Globus pallidus (tissue), 1 donor: ENCODE results near the gene CTF1.
"Not testable (repeated sequence)": the region's sequence is repeated elsewhere in the genome, so short reads cannot be mapped to it uniquely, and the experiment has no call there.

Experiments used
- DNase-seq: peaks from one replicate; pipeline ENCODE4 v3.0.0-alpha.2; 2015; ENCODE audit warnings: low spot score

Gene CTF1

DNA sequence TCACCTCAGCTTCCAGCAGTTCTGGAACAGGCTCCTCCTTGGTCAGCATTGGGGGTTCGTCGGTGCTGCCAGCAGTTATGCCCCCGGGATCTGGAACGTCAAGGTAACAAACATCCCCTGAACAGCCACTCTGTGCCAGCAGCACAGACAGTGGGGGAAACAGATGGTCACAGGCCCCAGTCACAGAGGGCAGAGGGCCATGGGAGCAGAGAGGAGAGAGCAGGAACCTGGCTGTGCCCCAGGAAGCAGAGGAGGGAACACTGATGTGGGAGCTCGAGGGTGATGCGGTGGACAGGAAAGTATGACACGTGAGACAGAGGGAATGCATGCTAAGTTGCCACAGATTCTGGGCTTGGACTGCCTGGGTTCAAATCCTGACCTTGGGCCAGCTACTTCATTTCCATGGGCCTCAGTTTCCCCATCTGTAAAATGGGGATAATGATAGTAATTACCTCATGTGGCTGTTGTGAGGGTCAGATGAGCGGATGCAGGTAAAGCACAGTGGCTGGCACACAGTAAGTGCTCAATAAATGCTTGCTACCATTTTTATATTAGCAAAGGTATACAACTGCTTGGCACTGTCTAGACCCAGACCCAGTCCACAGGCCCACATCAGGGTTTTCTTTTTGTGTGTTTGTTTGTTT lies 7.4 kb upstream of the CTF1 start:
- DNase-seq, result no peak

DNA sequence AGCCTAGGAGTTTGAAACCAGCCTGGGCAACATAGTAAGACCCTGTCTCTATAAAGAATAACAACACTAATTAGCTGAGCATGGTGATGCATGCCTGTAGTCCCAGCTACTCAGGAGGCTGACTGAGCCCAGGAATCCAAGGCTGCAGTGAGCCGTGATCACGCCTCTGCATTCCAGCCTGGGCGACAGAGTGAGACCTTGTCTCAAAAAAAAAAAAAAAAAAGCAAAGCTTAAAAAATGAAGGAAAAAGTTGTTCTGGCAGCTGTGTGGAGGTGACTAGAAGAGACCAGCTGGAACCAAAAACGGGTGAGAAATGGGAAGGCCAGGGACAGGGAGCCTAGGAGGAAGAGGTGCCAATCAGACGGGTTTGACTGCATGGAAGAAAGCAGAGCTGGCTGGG lies 6.7 kb upstream of the CTF1 start:
- DNase-seq, result no peak

DNA sequence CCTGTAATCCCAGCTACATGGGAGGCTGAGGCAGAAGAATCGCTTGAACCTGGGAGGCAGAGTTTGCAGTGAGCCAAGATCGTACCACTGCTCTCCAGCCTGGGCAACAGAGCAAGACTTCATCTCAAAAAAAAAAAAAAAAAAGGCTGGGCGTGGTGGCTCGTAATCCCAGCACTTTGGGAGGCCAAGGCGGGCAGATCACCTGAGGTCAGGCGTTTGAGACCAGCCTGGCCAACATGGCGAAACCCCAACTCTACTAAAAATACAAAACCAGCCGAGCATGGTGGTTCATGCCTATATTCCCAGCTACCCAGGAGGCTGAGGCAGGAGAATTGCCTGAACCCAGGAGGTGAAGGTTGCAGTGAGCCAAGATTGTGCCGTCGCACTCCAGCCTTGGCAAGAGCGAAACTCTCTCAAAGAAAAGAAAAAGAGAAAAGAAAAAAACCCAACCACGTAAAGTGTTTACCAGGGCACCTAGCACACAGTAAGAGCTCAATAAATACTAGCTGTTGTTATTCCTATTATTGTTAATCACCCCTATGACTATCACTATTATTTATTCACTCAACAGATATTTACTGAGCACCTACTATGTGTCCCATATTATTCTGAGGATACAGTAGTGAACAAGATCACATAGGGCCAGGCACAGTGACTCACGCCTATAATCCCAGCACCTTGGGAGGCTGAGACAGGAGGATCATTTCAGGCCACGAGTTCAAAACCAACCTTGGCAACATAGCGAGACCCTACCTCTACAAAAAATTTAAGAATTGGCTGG lies 5.2 kb upstream of the CTF1 start:
- not testable (repeated sequence) for DNase-seq

DNA sequence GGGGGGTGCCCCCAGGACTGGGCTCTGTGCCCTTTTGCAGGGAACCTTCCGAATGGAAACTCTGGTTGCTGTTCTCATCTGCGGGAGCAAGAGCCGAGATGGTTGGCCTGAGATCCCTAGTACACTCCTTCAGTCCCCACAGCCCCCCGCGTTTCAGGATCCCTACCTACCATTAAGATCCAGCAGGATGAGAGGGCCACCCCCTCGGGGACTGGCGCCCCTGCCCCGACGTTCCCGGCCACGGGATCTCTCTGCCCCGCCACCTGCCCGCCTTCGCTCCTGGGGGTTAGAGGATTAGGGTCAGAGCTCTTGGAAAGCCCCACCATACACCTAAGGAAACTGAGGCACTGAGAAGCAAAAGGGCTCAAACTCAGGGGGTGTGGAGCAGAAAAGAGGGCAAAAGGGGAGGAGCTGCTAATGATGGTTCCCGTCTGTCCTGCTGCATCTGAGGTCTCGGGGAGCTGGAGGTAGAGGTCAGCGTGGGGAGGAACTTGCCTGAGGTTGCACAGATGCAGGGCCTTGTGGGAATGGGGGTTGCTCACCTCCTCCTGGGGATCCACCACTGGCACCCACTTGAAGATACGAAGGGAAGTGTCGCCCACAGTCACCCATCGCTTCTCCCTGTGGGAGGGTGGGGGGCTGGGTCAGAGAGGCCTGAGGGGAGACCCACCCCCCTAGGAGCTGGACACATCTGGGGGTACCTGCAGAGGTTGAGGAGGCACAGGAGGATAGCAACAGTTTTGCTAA lies 3.6 kb upstream of the CTF1 start:
- peak; percentile 6 for DNase-seq

DNA sequence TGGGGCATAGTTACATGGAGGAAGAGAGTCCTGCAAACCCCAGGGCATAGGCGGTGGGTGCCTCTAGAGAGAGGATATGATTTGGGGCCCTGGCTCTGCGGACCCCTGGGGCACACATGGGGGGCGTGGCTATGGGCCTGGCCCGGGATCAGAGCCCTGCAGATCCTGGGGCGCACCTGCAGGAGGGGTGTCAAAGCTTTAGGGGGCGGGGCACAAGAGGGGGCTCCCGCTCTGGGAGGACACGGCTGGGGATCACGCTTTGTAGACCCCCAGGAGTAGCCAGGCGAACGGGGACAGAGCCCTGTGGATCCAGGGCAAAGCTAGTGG lies 3.0 kb upstream of the CTF1 start:
- peak; percentile 15 for DNase-seq

DNA sequence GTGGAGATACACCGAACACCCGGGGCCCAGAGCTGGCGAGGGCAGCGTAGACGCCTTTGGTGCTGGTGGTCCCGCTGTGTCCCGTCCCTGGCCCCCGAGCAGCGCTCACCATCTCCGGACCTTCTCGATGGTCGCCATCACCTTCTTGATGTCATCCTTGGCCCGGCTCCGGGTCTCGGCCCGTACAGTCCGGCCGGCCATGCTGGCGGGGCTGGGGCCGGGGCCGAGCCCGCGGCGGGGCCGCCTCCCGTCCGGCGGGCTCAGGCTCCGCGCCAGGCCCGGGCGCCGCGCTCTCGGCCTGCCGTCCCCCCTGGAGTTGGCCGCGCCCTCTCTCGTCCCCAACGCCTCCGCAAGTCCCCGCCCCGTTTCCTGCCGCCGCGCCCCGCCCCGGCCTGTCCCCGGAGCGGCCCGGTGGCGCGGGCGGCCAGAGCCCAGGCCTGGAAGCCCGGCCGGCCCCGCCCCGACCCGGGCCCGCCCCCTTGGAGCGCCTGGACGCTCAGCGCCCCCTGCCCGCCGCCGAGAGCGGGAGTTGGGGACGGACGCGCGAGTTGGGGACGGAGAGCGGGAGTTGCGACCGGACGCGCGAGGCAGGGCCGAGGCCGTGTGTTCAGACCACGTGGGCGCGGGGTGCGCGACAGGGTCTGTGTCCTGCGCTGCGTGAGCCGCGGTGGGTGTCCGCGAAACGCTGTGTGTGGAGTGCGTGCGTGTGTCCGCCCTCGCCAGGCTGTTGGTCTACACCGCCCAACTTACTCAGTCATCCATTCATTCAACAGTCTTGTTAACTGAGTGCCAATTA lies 2.5 kb upstream of the CTF1 start, which contains the start of gene BCL7C:
BCL7C (minus strand) TSS at position 334 of the 796 bp plus-strand sequence; CDS start at position 201, 133 bp downstream.
- DNase-seq, result peak; percentile 87

DNA sequence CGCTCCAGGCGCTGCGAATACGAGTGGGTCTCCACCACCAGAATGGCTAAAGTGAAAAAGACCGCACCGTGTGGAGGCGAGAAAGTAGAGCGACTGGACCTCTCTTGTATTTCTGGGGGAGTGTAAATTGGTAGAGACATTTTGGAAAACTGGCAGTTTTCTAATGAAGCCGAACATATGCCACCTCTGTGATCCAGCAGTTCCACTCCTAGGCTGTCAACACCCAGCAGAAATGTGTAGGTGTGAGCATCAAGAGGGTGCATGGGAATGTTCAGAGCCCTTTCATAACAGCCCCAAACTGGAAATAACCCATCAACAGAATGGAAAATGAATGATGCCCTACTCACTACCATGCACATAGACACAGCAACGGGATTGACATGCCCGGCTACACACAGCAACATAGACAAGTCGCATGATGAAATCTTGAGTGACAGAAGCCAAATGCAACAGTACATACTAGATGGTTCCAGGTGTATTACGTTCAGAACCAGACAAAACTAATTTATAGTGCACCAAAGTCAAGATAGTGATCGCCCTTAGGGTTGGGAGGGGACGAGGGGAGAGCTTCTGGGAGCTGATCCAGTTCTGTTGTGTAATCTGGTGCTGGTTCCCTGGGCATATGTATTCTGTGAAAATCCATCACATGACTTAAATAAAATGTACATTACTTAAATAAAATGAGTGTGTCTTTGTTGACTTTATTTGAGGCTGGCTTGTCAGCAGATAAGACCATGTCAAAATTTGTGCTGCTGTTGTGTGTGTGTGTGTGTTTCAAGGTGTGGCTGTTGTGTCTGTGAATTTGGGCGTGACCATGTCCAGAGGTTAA lies 1.7 kb upstream of the CTF1 start:
- peak; percentile 15 for DNase-seq

DNA sequence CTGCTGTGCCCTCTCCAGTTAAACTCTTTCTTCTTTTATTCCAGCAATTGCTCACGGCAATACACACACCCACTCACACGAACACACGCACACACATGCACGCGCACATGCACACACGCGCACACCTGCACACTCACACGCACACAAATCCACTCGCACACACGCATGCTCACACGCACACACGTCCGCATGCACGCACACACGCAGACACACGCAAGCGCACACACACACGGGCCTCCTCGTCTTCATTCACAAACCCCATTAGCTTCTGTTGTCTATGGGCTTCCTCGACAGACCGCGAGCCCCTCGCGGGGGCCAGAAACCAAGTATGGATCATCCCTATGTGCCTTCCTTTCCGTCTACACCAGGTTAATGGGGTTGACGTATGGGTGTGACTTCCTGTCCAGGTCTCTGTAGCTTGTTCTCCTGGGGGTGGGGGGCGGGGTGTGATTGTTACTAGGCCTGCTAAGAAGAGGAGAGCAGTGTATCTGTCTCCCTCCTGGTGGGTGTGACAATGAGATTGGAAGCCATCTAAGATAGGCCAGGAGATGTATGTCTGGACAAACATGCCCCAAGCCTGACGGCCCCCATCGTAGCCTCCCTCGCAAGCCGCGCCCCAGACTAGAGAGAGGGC lies 670 bp upstream of the CTF1 start:
- DNase-seq, result no peak

DNA sequence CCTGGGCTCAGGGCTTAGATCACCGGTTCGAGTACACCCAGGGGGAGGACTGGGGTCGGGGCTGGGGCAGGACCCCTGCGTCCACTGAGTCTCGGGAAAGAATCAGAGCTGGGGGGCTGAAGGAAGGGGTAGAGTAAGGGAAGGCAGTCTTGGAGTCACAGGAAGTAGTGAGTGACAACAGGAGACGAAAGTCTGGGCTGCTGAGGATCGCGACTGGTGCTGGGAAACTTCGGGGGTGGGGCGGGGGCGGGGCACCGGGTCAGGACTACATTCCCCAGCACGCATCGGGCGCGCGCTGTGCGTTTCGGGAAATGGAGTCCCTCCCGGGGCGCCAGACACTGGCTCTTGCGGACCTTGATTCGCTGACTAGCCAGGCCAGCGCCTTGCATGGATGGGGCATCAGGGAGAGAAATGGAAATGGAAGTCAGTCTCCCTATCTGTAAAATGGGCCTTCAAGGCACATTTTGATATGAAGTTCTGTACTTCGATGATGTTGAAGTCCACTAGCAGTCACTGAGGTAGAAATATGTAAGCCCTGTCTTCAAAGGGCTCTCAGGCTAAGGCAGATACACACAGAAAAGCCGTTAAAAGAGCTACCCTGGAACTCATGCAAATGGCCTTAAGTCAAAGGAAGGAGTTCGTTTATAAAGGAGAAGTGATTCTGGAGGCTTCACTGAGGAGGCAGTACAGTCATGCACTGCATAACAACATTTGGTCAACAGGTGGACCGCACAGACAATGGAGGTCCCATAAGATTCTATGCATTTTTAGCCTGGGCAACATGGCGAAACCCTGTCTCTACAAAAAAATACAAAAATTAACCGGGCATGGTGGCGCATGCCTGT lies 697 bp downstream of the CTF1 start:
- peak; percentile 89 for DNase-seq

DNA sequence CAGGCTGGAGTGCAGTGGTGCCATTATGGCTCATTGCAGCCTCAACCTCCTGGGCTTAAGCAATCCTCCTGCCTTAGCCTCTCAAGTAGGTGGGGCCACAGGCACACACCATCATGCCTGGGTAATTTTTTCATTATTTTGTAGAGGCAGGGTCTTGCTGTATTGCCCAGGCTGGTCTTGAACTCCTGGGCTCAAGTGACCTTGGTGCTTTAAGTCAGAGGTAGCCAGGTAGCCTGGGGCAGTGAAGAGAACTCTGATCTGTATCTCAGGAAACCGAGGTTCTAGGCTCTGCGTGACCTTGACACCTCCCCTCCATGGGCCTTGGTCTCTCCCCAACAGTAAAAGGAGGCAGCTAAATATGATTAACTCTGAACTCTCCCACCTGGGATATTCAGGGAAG lies 3.4 kb downstream of the CTF1 start:
- DNase-seq, result no peak

DNA sequence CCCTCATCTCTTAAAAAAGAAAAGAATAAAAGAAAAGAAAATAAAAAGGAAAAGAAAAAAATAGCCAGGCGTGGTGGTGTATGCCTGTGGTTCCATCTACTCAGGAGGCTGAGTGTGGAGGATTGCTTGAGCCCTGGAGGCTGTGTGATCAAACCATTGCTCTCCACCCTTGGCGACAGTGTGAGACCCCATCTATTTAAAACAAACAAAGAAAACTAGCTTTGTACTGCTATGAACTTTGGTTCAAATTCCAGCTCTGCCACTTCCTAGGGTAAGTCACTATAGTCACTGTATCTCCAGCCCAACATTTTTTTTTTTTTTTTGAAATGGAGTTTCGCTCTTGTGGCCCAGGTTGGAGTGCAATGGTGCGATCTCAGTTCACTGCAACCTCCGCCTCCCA lies 4.2 kb downstream of the CTF1 start:
- no peak for DNase-seq

DNA sequence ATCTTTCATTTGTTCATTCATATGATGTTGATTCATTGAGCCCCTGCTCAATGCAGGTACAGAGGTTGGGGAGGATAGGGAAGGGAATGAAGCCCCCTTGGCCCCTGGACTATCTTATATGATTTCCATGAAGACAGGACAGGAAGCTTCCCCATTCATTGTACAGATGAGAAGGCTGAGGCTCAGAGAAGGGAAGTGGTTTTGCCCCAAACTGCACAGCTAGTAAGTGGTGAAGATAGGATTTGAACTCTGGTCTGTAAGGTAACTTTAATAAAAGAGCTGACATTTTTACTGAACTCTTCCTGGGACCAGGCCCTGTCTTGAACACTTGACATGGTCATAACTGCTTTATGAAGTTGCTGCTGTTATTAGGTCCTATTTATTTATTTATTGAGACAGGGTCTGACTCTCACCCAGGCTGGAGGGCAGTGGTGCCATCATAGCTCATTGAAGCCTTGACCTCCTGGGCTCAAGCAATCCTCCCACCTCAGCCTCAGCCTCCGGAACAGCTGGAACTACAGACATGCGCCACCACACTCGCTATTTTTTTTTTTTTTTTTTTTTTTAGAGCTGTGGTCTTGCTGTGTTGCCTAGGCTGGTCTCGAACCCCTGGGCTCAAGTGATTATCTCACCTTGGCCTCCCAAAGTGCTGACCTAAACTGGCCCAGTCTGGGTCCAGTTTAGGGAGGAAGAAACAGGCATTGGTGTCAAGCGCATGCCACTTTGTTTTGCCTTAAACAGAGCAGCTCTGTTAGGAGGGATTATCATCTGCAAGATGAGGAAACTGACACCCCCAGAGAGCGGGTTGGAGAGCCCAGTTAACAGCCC lies 5.0 kb downstream of the CTF1 start:
- DNase-seq, result no peak

DNA sequence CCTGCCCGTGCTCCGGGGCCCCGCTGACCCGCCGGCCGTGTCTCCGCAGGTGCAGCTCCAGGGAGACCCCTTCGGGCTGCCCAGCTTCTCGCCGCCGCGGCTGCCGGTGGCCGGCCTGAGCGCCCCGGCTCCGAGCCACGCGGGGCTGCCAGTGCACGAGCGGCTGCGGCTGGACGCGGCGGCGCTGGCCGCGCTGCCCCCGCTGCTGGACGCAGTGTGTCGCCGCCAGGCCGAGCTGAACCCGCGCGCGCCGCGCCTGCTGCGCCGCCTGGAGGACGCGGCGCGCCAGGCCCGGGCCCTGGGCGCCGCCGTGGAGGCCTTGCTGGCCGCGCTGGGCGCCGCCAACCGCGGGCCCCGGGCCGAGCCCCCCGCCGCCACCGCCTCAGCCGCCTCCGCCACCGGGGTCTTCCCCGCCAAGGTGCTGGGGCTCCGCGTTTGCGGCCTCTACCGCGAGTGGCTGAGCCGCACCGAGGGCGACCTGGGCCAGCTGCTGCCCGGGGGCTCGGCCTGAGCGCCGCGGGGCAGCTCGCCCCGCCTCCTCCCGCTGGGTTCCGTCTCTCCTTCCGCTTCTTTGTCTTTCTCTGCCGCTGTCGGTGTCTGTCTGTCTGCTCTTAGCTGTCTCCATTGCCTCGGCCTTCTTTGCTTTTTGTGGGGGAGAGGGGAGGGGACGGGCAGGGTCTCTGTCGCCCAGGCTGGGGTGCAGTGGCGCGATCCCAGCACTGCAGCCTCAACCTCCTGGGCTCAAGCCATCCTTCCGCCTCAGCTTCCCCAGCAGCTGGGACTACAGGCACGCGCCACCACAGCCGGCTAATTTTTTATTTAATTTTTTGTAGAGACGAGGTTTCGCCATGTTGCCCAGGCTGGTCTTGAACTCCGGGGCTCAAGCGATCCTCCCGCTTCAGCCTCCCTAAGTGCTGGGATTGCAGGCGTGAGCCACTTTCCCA lies 5.9 kb downstream of the CTF1 start:
- peak; percentile 62 for DNase-seq

DNA sequence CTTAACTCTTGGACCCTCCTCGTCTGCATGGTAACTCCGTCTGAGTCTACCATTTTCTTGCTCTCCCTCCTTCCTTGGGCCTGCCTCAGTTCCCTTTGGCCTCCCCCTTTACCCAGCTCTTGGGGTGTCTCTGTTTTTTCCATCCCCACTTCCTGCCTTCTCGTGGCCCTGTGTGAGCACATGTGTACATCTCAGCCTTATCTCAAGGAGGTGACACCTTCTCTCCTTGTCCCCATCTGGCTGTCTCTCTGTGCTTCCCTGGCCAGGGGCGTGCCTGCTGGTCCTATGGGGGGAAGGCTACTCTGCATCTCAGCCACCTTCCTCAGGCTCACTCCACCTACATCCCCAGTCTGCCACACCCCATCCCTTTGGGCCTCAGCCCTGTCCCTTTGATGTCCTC lies 6.6 kb downstream of the CTF1 start:
- DNase-seq, result no peak

DNA sequence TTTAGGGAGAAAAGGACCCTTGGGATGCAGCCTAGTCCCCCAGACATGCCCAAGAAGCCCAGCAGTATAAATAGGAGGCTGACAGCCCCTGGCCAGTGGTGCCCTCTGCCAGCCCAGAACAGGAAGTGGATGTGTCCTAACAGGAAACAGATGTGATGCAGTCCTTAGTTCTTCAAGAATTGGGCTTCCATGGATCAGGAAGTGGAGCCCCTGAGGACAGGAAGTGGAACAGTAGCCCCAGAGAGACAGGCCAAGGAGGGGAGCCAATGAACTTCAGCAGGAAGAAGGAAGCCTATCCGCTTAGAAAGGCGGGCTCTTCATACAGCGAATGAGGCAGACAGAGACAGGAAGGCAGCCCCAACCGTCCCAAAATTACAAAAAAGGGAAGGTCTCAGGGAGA lies 7.2 kb downstream of the CTF1 start:
- peak; percentile 49 for DNase-seq

DNA sequence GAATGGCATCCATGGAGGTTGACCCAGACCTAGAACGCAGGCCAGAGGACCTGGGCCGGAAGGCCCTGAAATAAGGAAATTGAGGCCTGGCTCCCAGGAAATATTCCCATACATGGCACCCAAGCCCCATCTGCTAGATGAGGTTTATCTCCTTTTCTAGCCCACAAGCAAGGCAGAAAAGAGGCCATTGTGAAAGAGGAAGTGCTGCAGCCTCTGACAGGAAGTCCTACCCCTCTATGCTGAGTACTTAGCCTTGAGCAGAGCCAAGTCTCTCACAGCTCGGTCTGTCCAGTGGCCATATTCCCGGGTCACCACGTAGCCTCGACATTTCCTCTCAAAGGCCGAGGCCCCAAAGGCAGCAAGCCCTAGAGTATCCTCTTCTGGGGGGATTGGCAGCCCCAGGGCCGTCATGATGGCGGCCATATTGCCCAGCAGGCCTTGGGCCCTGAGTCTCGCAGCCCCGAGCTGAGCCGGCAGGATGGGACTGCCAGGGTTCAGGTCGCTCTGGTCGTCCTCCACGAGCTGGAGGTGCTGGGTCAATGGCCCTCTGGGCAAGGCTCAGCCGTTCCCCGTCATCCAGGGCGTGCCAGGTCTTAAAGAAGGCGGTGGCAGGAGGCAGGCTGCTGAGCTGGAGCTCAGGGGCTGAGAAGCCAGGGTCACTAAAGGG lies 7.8 kb downstream of the CTF1 start:
- DNase-seq, result no peak

DNA sequence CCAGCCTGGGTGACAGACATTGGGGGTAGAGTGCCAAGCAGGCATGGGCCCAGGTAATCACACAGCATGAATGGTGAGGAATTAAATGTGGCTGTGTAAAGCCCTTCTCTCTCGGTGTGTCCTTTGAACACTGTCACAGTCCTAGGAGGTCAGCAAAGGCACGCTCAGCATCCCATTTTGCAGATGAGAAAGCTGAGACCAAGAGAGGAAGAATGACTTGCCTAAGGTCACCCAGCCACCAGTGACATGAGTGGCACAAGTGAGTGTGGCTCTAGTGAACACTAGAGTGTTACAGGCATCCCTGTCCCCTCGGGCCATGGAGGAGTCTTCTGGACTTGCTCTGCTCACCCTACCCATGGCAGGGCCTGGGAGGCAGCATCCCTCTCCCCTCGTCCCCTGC lies 10.7 kb downstream of the CTF1 start:
- DNase-seq, result no peak
